Neural progenitor cell (in vitro differentiated cells): ENCODE data around the gene CD40.

Experiments used
- EZH2 ChIP-seq: fragments of 200-600 bp; sonication (generic); IDR thresholded peaks from 2 replicates; pipeline ENCODE4 v1.6.1; 2017; ENCODE audit warnings: antibody characterized with exemption, mild to moderate bottlenecking, moderate library complexity
- EZH2phosphoT487 ChIP-seq: fragments of 200-600 bp; sonication (generic); IDR thresholded peaks from 2 replicates; pipeline ENCODE4 v1.6.1; 2017; ENCODE audit warnings: antibody characterized with exemption
- TF ChIP-seq, protein P1 (sequence below): fragments of 200-600 bp; sonication (generic); IDR thresholded peaks from 2 replicates; pipeline ENCODE4 v1.5.1; 2017; ENCODE audit warnings: antibody characterized with exemption, mild to moderate bottlenecking

DNA sequence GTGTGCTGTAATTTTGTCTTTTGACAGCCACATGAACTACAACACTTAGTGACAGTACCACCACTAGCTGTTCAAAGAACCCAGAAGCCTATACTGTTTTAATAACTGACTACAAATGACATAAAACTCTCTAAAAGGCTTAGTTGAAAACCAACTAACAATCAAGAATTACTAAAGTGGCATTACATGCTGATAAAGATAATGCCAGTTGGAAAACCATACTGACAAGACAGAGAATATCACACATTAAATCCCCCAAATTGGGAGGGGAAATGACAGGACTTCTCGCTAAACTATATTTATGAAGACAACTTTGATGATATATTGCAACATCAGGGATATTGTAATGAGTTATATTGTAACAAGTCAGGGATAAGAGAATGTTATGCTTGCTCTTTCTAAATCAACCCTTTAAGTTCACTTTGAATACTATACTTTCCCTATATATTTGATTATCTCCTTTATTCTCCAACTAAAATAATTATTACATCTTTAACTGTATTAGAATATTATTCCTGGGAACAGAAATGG, 34.5 kb upstream of the CD40 start:
- TF ChIP-seq EZH2 (no peak), EZH2phosphoT487 (no peak)
- TF ChIP-seq, protein P1, sequence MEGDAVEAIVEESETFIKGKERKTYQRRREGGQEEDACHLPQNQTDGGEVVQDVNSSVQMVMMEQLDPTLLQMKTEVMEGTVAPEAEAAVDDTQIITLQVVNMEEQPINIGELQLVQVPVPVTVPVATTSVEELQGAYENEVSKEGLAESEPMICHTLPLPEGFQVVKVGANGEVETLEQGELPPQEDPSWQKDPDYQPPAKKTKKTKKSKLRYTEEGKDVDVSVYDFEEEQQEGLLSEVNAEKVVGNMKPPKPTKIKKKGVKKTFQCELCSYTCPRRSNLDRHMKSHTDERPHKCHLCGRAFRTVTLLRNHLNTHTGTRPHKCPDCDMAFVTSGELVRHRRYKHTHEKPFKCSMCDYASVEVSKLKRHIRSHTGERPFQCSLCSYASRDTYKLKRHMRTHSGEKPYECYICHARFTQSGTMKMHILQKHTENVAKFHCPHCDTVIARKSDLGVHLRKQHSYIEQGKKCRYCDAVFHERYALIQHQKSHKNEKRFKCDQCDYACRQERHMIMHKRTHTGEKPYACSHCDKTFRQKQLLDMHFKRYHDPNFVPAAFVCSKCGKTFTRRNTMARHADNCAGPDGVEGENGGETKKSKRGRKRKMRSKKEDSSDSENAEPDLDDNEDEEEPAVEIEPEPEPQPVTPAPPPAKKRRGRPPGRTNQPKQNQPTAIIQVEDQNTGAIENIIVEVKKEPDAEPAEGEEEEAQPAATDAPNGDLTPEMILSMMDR = no peak
